Pancreas (tissue), 10 donors: ENCODE measurements around the gene FOXD4L1. TPM values are rescaled to one million over a fixed set of nuclear protein-coding genes. Genes with fewer than 3 reads are reported as not detected.
"Not testable (repeated sequence)": the region's sequence is repeated elsewhere in the genome, so short reads cannot be mapped to it uniquely, and the experiment has no call there.

Source experiments
- ATAC-seq, 4 donors: fragments of 200-7000 bp; cut with Tn5 transposase; one replicate each; pipeline versions ENCODE4 v1.8.0 to v1.9.1; 2020; ENCODE audit warnings: mild to moderate bottlenecking in 4 of 4, moderate library complexity in 4 of 4
- DNase-seq, 6 donors: peaks; one replicate each; pipeline ENCODE4 v3.0.0-alpha.2; 2020
- FAIRE-seq: peaks from 2 replicates; lab custom pipeline; 2012; peaks lifted over from hg19 to GRCh38; lab: Jason Lieb, UNC
- H3K27ac ChIP-seq, 4 donors: fragments of 200-600 bp; sonication (generic); 1 replicate in 3 of 4; 2 replicates in 1 of 4; pipeline versions ENCODE4 v1.5.0 to v1.8.0; 2020
- H3K27me3 ChIP-seq, 4 donors: fragments of 200-600 bp; one replicate each; pipeline ENCODE4 v1.8.0; 2021
- H3K36me3 ChIP-seq, 3 donors: fragments of 200-600 bp; sonication (generic) in 1 of 3; one replicate each; pipeline versions ENCODE4 v1.5.0 to v1.8.0; 2020 to 2021
- H3K4me1 ChIP-seq, 3 donors: fragments of 200-600 bp; one replicate each; pipeline ENCODE4 v1.8.0; 2021
- H3K4me3 ChIP-seq, 4 donors: fragments of 200-600 bp; sonication (generic) in 2 of 4; one replicate each; pipeline versions ENCODE4 v1.5.0 to v1.8.0; 2020 to 2021
- H3K9me3 ChIP-seq, 4 donors: fragments of 200-600 bp; one replicate each; pipeline ENCODE4 v1.8.0; 2021
- WGBS, 2 donors: extraction: QIAGEN DNeasy Blood & Tissue Kit; methylation state at CpG; one replicate each; pipeline ENCODE4 v1.1.7; 2013; 5-methylcytosine and 5-hydroxymethylcytosine counted together
- intact Hi-C, 3 donors: fragments of 100-400 bp; cut with DNase I; formaldehyde crosslinking; loops; one replicate each; pipeline versions ENCODE4 v1.11.1 to v1.14.2; 2022
- polyA plus RNA-seq, 2 donors: library from polyadenylated mRNA; stranded (reverse); fragments of 200-250 nt; gene quantifications; one replicate each; pipeline ENCODE4 v1.2.3, GENCODE V29; 2013
- total RNA-seq, 6 donors: library from RNA; stranded (reverse); fragmentation: NEBNext Ultra II Directional in 4 of 6; extraction: Animal tissue kit (Norgen Biotek cat#: 25700) in 4 of 6; gene quantifications; one replicate each; pipeline versions ENCODE4 v1.2.1 to v1.2.4, GENCODE V29; 2021 to 2023
- donor health status: healthy with polysubstance abuse.
- donor health status: DM: no; HTN: no; CAD: no; lungs with moderate emphysema.
- donor health status: DM: no; HTN: no; CAD: no.
- donor health status: control.
- donor health status: control.
- donor health status: Bipolar disorder and iron deficiency.
- donor health status: DM: yes; HTN: yes; CAD: no.
- donor health status: DM: no; HTN: no; CAD: no.
- donor health status: DM: no; HTN: no; CAD: no.
- donor health status: DM: yes; HTN: yes; CAD: no.

The FOXD4L1 gene
- total and polyA plus RNA-seq, 8 donors, result 0.08 to 0.57 (median 0.19) TPM; not detected in 3

DNA sequence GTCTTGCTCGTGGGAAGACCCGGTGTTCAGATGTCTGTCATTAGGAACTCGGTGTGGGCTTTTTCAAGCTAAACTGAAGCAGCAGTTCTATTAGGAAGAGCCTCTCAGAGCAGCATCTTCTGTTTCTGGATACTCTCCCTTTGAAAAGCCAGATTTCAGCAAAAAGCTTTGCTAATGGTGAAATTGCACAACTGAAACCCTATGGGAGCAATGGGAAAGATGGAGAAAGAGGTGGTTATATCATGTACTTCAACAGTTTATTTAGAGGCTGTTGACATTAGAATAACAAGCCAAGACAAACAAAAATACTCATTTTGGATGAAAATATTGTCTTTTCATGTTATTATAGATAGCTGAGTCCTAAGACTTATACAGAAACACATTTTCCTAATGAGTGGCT lies 30.4 kb downstream of the FOXD4L1 start:
- H3K27me3 ChIP-seq, H3K4me3 ChIP-seq, intact Hi-C loops, H3K27ac ChIP-seq, ATAC-seq, H3K9me3 ChIP-seq, H3K36me3 ChIP-seq, DNase-seq, H3K4me1 ChIP-seq, FAIRE-seq: not testable (repeated sequence)
- WGBS, 2 donors, result 60 to 61% methylated on average over 3 of the region's 3 CpGs

DNA sequence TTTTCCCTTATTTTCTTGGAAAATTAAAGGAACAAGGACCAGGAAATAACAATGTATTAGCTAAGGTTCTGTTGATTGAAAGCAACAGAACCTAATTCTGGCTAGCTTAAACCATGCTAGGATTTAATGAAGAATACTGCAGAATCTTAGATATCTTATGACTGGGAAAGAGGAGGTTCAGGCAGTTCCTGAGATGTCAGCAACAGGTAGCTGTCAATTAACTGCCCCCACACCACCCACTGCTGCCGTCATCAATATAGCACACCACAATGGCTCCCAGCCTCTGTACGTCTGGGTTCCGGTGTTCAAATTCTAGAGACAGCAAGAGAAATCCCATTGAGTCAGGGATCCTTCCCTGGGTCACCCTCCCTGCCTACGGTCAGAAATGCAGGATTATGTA lies 34.5 kb downstream of the FOXD4L1 start:
- intact Hi-C loops, DNase-seq, H3K4me1 ChIP-seq, H3K4me3 ChIP-seq, FAIRE-seq, H3K36me3 ChIP-seq, ATAC-seq, H3K9me3 ChIP-seq, H3K27ac ChIP-seq, H3K27me3 ChIP-seq: not testable (repeated sequence)
- WGBS, 2 donors, result 92 to 100% methylated on average over 1 of the region's 4 CpGs

DNA sequence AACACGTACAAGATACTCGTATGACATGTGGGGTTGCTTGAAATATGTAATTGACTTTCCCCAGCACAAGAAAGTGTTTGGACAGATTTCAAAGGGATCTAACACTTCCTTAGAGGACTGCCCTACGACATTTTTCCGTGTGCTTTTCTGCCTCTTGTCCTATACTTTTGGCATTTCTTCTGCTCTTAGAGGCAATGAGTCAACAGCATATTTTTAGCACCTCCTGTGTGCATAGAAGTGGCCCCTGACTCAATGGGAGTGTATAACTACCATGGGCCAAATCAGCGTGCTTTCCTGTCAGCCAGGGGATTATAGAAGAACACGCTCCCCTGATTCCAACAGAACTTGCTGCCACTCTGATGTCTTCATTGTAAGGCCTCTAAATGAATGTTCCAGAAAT lies 38.1 kb downstream of the FOXD4L1 start:
- H3K27ac ChIP-seq, FAIRE-seq: not testable (repeated sequence)

DNA sequence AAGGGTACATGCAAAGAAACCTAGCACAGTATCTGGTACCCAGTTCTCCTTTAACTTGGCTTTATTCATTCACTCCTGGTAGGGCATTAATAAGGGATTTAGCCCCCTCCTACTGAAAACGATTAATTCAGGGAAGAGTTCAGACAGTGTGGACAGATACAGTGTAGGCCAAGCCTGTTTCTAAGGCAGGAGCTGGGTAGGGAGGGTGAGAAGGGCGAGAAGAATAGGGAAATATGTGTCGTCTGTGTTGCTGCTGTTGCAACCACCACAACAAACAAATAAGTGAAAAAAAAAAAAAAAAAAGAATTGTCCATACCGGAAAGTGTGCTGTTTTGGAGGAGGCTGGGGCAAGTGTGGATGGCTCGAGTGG lies 42.4 kb downstream of the FOXD4L1 start:
- H3K36me3 ChIP-seq, DNase-seq, H3K4me1 ChIP-seq, FAIRE-seq, H3K27me3 ChIP-seq, H3K9me3 ChIP-seq, intact Hi-C loops, H3K27ac ChIP-seq, H3K4me3 ChIP-seq: not testable (repeated sequence)
- WGBS, 2 donors, result 6 to 18% methylated on average over 3 of the region's 5 CpGs
- ATAC-seq, result peak; percentile 19 to 56 (median 28)

More for the DNA sequence above, 38.1 kb downstream of the FOXD4L1 start:
- H3K27me3 ChIP-seq, DNase-seq, ATAC-seq, H3K4me3 ChIP-seq, H3K9me3 ChIP-seq, H3K4me1 ChIP-seq, H3K36me3 ChIP-seq, intact Hi-C loops: not testable (repeated sequence)
- WGBS, 2 donors, result 65 to 86% methylated on average over 6 of the region's 6 CpGs

DNA sequence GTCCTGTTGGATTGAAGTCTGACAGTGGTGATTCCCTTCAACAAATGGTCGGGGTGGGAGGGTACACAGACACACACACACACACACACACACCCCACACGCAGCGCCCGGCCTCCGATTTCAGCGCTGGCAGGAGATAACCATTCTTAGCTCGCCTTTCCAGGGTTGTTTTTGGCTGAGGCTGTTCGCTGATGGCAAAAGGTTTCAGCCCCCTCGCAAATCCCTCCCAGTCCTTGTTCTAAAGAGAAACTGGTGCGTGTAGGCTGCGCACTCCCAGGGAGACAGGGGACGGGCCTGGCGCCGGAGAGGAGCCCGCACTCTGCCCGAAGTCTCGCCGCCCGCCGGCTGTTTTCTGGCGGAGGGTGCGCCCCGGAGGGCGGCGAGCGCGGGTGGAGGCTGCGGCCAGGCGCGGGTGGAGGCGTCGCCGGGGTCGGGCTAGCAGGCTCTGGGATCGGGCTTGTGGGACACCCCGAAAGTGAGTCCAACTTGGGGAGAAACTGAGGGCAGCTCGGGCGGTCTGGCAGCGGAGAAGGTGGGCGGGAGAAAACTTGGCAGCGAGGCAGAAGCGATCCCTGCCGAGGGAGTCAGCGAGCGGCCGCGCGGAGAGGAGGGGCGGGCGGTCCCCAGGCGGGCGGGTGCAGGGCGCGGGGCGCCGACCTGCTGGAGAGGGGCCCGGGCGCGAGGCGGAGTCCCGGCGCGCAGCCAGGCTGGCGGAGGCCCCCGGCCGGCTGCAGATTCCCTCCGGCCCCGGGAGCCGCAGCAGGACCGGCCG lies 42.9 kb downstream of the FOXD4L1 start:
- H3K36me3 ChIP-seq, H3K9me3 ChIP-seq, intact Hi-C loops, H3K27me3 ChIP-seq, H3K4me1 ChIP-seq, FAIRE-seq: not testable (repeated sequence)
- ATAC-seq, result peak; percentile 77 to 85 (median 78)
- WGBS, 2 donors, result 0 to 1% methylated on average over 40 to 71 of the region's 71 CpGs
- peak; percentile 27 to 81 (median 46) for DNase-seq
- H3K27ac ChIP-seq, result peak overlapping the region in 3 of 4 donors; percentile 46 to 86 (median 65)
- peak overlapping the region; percentile 16 to 67 (median 64) for H3K4me3 ChIP-seq

DNA sequence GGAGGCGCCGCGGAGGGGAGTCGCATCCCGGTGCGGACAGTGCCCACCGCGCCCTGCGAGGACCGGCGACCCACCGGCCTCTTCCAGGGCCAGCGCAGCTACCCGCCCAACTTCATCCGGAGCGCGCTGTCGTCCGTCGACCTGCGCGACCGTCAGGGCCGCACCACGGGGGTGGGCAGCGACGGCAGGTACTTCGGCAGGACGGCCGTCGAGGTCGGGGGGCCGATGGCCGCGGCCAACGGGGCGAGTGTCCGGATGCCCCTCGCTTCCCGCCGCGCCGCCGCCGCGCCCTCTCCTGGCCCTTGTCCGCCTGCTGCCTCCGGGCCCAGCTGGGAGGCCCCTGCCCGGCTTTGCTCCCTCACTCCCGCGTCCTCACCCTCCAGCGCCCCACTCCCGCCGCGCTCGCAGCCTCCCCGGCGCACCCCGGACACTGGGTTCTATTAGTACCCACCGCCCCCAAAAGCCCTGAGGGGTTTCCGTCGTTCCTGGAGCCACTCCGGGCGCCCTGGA lies 43.6 kb downstream of the FOXD4L1 start:
- intact Hi-C loops, H3K4me1 ChIP-seq, H3K27me3 ChIP-seq, FAIRE-seq, H3K9me3 ChIP-seq, H3K36me3 ChIP-seq: not testable (repeated sequence)
- peak overlapping the region in 3 of 4 donors; percentile 5 to 86 (median 65) for H3K27ac ChIP-seq
- H3K4me3 ChIP-seq, result peak overlapping the region; percentile 16 to 67 (median 64)
- DNase-seq (peak in 5 of 6 donors; percentile 3 to 65 (median 20)), ATAC-seq (peak; percentile 71 to 81 (median 80))
- 1 to 2% methylated on average over 14 to 64 of the region's 64 CpGs for WGBS, 2 donors

DNA sequence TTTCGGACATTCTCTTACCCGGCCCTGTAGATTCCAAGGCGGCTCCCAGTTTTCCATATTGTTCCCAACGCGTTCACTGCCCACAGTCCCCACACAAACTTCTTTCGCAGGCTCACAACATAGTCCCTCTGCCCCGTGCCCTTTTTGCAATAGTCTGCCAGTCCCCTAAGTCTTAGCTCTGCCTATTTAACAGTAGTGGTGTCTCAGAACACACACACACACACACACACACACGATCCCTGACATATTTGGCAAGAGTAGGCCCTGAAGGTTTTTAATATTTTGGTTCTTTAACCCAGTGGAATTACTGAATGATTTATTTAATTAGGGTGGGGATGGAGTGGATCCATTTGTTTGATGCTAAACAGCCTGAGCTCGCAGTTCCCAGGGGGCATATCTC lies 44.1 kb downstream of the FOXD4L1 start:
- intact Hi-C loops, H3K4me1 ChIP-seq, H3K36me3 ChIP-seq, H3K27me3 ChIP-seq, H3K9me3 ChIP-seq, FAIRE-seq: not testable (repeated sequence)
- Histone ChIP-seq H3K4me3 (peak overlapping the region in 3 of 4 donors; percentile 16 to 67 (median 63)), H3K27ac (peak overlapping the region in 2 of 4 donors; percentile 5 to 86)
- DNase-seq (peak in 3 of 6 donors; percentile 2 to 28 (median 16)), ATAC-seq (peak; percentile 25 to 50 (median 36))
- 16 to 24% methylated on average over 3 to 5 of the region's 9 CpGs for WGBS, 2 donors

Other genes with a start within 250 kb of the FOXD4L1 start
- gene PAX8, start 219.7 kb upstream of the FOXD4L1 start, total RNA-seq, result under 1 TPM in 4 of 6 donors, not detected in 2; 0.28 to 1.00 (median 0.55) TPM
- gene PAX8, start 219.7 kb upstream of the FOXD4L1 start, polyA plus RNA-seq, result 1 to 10 TPM in 1 of 2 donors, under 1 TPM in 1; 0.23 to 1.1 TPM
- gene ZNG1B, start 61.0 kb upstream of the FOXD4L1 start, total RNA-seq, result 10 to 100 TPM; 13.0 to 19.5 (median 16.7) TPM
- gene ZNG1B, start 61.0 kb upstream of the FOXD4L1 start, polyA plus RNA-seq, result 10 to 100 TPM; 21.8 to 31.5 TPM
- gene RABL2A, start 128.6 kb downstream of the FOXD4L1 start, total RNA-seq, result 10 to 100 TPM in 1 of 6 donors, 1 to 10 TPM in 5; 5.2 to 12.5 (median 7.1) TPM
- gene RABL2A, start 128.6 kb downstream of the FOXD4L1 start, polyA plus RNA-seq, result 10 to 100 TPM; 15.6 to 17.7 TPM